SIG-M5 treated with dmso at 0.1 percent for 504 hours (cell line): ENCODE results near the gene POLG2.
A peak's percentile ranks its signal among the peaks of the same experiment; 100 is the strongest.

Experiments used
- DNase-seq: peaks from one replicate; lab custom pipeline; 2025; ENCODE audit not compliant: unreplicated experiment; lab: John Stamatoyannopoulos, UW

The POLG2 gene

GRCh38 chr17:64496786-64497564 lies at the start of gene POLG2:
POLG2 (minus strand) TSS chr17:64497054; CDS start chr17:64496968, 86 bp downstream.
- peak; percentile 97 for DNase-seq

DNA sequence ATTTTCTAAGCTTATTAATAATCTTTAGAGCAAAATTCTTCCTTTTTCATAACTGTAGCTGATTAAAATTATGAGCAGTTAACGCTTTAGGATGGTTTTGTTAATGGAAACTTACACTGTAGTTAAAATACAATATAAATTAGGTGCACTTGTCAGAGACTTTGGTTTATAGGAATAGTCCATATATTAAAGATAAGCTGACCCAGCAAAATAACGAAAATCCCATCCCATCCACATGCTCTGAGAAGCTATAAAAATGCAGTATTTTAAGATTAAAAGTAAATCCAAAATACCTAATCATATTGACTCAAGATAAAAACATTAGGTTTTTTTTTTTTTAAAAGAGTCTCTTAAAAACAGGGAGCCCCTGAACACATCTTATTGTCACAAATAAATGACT lies 47.9 kb upstream of the POLG2 start:
- DNase-seq = no peak

GRCh38 chr17:64540118-64540776 lies 43.4 kb upstream of the POLG2 start:
- peak; percentile 81 for DNase-seq

- no peak for DNase-seq
Observed at GRCh38 chr17:64538508-64539130, 41.8 kb upstream of the POLG2 start.

DNA sequence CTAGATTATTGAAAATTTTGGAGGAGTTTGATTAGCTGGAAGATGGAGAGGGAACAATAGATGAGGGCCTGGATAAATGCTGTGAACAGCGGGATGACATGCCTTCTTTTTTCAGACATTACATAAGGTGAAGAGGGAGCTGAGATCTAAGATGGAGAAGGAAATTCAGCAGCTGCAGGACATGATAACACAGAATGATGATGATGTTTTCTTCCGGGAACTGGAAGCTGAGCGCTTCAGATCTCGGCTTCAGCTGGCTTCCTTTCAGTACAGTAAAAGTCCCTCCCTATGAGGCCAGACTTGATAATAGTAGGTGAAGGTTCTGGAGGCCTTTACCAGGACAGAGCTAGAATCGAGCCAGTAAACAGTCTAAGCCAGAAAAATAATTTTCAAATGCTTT lies 40.6 kb upstream of the POLG2 start:
- DNase-seq = no peak

DNA sequence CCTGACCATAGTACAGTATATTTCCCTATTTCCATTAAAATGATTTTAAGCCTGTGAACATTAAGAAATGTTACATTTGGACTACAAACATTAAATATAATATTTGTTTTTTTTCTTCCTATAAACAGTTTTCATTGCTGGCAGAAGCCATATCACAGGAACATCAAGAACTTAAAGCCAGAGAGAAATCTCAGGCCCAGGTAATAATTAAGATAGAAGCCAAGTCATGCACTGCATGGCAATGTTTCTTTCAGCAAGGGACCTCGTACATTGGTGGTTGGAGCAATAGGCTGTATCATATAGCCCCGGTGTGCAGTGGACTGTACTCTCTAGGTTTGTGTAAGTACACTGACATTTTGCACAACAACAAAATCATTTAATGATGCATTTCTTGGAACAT lies 40.1 kb upstream of the POLG2 start:
- DNase-seq = no peak

DNA sequence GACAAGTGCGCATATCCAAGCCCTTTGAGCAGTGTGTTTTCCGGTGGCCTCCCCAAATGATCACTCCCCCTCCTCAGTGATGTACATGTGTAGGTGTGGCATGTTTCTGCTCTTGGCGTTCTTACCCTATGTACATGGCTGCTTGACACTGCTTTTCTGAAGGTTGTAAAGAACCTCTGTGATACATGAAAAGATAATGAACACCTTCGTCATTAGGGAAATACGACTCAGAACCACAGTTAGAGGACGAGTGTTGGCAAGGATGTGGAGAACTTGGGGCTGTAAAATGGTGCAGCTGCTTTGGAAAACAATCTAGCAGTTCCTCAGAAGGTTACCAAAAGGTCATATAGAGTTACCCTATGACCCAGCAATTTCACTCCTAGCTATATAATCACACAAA lies 38.5 kb upstream of the POLG2 start:
- DNase-seq = no peak

DNA sequence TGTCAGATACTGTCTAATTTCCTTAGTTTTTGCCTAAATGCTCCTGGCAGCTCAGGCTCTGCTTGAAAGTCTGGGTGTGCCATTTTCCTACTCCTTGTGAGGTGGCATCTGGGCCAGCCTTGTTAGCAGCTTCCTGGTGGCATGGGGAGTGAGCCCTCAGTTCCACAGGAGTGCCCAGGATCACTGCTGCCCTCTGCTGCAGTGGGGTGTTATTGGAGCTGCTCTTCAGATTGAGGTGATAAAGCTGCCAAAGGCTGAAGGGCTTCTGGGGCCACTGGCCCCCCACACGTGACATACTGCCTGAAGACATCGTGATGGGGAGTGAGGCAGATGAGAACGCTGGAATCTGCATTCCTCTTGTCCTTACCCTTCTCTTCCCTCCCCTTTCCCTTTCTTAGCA lies 37.3 kb upstream of the POLG2 start:
- peak; percentile 44 for DNase-seq

GRCh38 chr17:64533784-64534183 lies 36.9 kb upstream of the POLG2 start:
- no peak for DNase-seq

GRCh38 chr17:64532409-64532808 lies 35.6 kb upstream of the POLG2 start:
- no peak for DNase-seq

- no peak for DNase-seq
Observed at GRCh38 chr17:64531955-64532371, 35.1 kb upstream of the POLG2 start.

DNA sequence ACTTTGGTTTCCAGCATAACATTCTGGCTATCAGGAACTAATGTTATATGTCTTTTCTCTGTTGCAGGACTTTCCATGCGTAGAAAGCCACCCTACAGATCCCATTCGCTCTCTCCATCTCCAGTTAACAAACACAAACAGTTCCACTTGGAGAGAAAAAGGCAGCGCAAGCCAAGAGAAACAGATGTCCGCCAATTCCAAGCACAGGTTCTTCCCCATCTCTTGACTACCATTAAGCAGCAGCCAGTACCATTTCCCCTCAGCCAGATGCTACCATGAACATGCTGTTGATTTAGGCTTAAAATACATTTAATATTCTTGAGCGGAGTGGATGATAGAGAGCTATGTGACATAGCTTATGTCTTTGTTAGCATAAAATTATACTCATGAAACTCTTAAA lies 32.4 kb upstream of the POLG2 start:
- DNase-seq = no peak

DNA sequence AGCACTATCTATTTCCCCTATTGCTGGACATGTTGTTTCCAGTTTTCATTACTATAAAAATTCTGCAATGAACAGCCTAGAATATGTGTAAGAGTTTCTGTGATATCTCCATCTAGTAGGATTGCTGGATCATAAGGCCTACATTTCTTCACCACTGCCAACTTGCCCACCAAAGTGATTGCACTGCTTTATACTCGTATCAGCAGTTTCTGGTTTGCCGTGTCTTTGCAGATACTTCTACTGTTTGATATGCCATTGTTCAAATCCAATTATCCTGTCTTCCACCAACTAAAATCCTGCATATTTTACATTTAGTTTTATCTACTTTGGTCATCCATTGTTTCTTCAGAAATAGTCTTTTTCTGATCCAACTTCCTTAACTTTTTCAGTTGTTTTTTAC lies 31.1 kb upstream of the POLG2 start:
- no peak for DNase-seq

- peak; percentile 31 for DNase-seq
Observed at GRCh38 chr17:64520359-64520758, 23.5 kb upstream of the POLG2 start.

DNA sequence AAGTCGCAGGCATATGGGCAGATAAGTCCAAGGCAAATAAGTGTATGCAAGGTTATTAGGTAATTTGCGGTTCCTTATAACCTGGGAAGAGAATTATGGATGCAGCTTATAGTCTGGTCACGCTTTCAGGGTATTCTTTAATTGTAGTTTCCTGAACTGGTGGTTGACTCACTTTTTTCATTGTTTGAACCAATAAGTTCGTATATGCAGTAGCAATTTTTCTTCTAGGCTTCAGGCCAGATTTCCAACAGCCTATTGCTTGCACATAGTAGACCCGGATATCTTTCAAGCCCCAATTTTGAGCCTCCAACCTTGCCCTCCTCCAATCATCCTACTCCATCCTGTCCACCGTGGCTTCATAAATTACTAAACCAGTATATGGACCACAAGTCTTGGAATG lies 22.7 kb upstream of the POLG2 start:
- no peak for DNase-seq

- DNase-seq = no peak
Observed at GRCh38 chr17:64515829-64516228, 19.0 kb upstream of the POLG2 start.

DNA sequence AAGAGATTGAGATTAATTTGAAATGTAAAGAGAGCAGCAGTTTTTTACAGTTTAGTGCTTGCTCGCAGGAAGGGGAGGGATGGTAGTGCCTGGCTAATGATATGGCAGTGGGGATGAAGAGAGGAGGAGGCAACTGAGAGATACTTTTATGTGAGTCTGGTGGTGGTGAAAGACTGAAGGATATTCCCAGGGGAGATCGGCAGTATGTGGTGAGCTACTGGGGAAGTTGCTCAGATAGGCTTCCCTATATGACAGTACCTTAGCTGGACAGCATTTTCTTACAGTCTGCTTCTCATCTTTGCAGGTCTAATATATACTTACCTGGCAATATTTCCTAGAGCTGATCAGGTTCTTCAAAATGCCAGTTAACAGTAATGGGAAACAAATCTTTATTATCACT lies 18.6 kb upstream of the POLG2 start:
- DNase-seq = no peak

GRCh38 chr17:64509179-64509578 lies 12.3 kb upstream of the POLG2 start:
- DNase-seq = no peak

DNA sequence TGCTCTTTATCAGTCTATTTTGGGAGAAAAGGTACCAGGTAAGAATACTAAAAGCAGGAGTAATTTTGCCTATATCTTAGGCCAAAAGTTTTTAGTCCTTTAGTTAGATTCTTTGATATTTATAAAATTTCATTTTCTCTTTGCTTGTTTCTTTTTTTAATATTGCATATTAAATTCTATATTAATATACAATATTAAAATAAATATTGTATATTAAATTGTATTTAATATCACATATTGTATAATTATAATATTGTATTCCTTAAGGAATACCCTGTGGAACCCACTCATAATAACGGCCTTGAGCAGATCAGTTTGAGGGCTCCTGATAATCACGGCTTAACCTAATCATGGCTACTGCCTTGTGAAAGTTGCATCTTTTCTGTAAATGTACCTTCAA lies 11.8 kb upstream of the POLG2 start:
- DNase-seq = no peak

DNA sequence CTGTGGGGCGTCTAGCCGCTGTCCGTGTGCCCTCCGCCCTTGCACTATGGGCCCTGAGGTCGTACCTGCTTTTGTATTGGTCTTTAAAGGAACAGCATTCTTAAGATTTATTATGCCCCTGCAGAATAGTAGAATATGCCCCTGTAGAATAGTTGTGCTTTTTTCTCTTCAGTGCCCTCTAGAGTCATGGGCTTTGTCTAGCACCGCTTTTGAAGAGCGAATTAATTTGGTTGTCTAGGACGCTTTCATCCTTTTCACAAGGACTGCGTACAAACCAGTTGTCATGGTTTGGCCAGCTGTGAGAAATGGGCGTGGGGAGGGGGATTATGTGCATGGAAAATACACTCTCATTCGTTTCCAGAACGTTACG lies 10.5 kb upstream of the POLG2 start:
- DNase-seq = peak; percentile 92

DNA sequence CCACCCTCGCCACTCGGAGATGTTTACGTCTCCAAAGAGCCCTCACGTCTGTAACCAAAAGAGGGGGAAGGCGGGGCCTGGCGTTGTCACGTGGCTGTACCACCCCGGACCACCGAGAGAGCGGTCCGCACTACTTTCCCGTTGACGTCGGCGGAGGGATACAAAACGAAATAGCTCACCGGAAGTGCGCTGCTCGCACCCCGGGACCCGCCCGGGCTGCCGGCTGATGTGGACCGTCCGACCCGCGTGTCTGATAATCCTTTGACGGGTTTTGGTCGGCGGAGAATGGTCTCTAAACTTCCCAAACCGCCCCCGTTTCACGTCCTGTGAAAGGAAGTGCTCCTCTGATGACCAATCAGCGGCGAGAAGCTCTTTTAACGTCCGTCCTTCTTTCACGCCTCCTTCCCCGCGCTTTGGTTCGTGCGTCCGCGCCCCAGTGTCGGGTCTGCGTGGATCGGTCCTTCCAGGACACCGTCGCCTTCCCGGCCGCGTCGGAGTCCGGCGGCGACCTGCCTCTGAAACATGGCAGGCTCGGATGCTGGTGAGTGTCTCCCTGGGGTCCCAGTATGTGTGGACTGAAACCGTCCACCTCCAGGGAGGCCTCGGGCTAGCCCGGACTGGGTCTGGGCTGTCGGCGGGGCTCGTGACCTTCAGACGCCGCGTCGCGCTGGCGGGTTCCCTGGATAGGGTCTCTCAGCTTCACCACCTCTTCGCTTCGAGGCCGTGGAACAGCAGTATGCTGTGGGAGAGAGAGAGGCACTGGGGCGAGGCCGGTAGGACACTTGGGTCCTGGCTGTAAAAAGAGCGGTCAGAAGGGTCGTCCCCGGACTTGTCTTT lies 9.9 kb upstream of the POLG2 start, which contains the start of gene CEP95:
CEP95 (plus strand) TSS at position 402 of the 837 bp plus-strand sequence; CDS start at position 523, 121 bp downstream.
- peak; percentile 100 for DNase-seq
